HG03432 (cell line): ENCODE results near the gene KIAA0825.
A peak's percentile ranks its signal among the peaks of the same experiment; 100 is the strongest.
"Not testable (repeated sequence)": the region's sequence is repeated elsewhere in the genome, so short reads cannot be mapped to it uniquely, and the experiment has no call there.

Source experiments
- ATAC-seq: cut with Tn5 transposase; IDR thresholded peaks from one replicate; pipeline ENCODE4 v1.9.1; 2021; ENCODE audit warnings: mild to moderate bottlenecking, moderate library complexity; ENCODE audit not compliant: unreplicated experiment

KIAA0825 gene

GRCh38 chr5:94192658-94193391 lies 425.6 kb downstream of the KIAA0825 start:
- ATAC-seq, result no peak

GRCh38 chr5:94191604-94192003 lies 426.8 kb downstream of the KIAA0825 start:
- ATAC-seq, result no peak

GRCh38 chr5:94188725-94189124 lies 429.7 kb downstream of the KIAA0825 start:
- no peak for ATAC-seq

DNA sequence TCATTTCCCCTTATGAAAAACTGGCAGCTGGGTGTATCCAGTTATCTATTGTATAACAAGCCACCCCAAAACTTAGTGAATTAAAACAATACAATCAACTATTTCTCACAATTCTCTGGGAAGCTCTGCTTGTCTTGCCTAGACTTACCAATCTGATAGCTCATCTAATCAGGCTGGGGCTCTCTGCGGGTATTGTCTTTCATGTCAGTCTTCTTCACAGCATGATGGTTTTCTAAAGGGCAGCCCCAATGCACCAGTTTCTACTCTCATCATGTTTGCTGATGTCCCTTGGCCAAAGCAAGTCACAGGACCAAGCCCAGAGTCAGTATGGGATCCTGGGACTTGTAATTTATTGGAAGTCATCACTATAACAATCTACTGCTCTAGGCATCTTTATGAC lies 433.5 kb downstream of the KIAA0825 start:
- no peak for ATAC-seq

DNA sequence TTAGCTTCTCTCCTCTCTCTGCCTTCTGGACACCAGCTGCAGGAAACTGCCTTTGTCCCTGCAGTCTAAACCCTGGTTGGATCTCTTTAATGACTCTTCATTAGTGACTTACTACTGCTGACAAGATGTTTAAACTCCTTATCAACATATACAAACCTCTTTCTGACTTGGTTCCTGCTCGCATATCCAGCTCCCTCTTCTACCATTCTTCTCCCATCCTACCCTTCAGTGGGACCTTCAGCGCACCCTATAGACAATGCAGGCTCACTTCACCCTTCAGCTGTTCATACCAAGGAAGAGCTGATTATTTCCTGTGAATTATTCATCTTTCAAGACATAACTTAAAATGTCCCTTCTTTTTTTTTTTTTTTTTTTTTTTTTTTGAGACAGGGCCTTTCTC lies 436.5 kb downstream of the KIAA0825 start:
- ATAC-seq, result peak; percentile 55

GRCh38 chr5:94180761-94181160 lies 437.6 kb downstream of the KIAA0825 start:
- ATAC-seq, result no peak

DNA sequence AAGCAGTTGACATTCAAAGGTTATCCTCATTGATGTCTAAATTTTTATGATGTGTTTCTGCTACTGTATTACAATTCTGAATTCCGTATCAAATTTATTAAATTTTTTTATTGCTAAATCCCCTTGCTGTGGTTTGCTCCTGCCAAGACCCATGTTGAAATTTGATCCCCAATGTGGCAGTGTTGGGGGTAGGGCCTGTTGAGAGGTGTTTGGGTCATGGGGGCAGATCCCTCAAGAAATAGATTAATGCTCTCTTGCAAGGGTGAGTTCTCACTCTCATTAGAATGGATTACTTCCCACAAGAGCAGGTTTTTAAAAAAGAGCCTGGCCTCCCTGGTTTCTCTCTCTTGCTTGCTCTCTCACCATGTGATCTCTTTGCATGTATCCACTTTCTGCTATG lies 442.5 kb downstream of the KIAA0825 start:
- no peak for ATAC-seq

DNA sequence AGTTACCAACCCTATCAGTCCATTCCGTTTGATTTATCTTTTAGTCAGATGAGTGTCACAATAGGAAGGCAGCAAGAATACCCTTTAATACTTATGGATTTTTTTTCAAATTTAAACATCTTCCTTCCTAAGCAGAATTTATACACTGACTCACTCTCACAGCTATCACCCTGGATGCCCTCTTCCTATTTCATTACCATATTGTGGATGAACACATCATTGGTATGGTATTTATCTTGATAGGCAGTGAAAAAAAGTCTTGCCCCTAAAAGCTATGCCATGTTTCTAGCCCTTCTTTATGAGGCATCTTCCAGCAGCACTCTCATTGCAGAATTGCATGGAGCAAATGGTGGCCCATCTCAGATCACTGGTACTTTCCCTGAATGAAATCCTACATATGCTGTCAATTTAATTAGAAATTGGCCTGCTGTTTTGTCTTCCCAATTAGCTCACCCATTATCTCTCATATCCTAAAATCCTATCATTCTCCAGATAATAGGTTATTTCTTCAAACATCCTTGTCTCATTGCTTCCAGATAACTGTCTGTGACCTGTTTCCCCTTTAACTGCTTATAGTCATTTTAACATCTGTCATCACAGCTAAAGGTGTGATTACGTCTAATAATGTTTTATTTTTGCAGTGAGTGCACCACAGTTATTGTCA lies 443.5 kb downstream of the KIAA0825 start:
- no peak for ATAC-seq

DNA sequence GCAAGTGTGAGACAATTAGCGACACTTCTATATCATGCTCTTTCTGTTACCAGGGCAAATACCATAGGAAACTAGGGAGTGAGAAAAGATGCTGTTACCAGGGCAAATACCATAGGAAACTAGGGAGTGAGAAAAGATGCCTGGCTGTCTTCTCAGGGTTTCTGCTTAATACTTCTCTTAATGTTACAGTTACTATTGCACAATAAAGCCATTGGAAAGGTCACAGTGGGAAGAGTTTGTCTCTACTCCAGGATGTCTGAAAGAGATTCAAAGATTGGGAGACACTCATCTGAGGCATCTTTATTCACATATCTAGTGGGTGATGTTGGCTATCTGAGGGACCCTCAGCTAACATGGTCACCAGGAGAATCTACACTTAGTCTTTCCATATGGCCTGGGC lies 445.3 kb downstream of the KIAA0825 start:
- no peak for ATAC-seq

DNA sequence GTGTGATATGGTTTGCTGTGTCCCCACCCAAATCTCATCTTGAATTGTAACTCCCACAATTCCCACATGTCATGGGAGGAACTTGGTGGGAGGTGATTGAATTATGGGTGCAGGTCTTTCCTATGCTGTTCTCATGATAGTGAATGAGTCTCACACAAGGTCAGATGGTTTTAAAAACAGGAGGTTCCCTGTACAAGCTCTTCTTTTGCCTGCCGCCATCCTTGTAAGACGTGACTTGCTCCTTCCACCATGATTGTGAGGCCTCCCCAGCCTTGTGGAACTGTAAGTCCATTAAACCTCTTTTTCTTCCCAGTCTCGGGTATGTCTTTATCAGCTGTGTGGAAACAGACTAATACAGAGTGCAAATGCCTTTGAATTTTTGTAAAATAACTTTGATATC lies 447.3 kb downstream of the KIAA0825 start:
- not testable (repeated sequence) for ATAC-seq

- peak; percentile 90 for ATAC-seq
Observed at GRCh38 chr5:94170158-94170557, 448.2 kb downstream of the KIAA0825 start.

GRCh38 chr5:94168151-94168550 lies 450.3 kb downstream of the KIAA0825 start:
- no peak for ATAC-seq

DNA sequence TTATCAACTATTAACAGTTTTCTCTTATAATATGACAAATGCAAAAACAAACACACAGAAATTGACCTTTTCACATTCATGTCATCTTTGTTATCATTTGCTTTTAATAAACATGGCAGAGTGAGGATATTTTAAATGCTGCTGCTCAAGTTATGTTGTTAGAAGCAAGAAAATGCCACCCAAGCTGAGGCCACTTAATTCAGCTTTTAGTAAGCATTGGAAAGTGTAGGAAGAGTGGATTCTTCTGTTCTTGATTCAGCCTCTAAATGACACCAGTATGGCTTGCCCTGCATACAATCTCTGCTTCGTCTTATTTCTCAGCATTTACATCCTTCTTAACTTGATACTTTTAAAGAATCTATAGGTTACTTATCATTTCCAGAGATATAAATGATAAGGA lies 456.6 kb downstream of the KIAA0825 start:
- ATAC-seq, result no peak

- no peak for ATAC-seq
Observed at GRCh38 chr5:94159144-94159543, 459.3 kb downstream of the KIAA0825 start.

DNA sequence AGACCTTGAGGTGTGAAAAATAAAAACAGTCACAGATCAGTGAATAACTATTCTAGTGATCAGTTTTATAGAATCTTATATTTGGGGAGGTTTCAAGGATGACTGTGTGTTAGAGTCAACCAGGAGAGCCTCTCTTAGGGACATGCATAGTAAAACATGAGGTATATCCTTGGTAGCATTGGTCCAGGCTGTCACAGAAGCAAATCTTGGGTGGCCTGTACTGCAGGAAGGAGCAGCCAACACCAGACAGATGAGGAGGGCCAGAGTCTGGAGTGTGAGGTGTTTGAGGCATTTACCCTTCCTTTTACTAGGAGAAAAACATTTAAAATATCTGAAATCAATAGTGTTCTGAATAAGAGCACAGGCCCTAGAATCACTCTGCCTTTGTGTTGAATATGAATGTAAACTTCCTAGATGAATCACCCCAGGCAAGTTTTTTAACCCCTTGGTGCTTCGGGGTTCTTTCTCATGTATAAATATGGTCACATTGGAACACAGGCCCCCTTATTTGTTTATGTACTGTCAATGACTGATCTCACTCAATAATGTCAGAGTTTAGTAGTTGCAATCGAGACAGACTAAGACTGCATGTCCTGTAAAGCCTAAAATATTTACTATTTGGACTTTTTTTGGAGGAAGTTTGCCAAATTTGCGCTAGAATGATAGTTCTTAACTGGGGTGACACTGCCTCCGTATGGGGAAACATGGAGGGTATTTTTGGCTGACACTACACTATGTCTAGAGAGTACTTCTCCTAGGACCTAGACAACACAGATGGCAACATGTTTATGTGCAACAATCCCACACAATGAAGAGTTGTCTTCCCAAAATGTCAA lies 460.5 kb downstream of the KIAA0825 start:
- no peak for ATAC-seq

DNA sequence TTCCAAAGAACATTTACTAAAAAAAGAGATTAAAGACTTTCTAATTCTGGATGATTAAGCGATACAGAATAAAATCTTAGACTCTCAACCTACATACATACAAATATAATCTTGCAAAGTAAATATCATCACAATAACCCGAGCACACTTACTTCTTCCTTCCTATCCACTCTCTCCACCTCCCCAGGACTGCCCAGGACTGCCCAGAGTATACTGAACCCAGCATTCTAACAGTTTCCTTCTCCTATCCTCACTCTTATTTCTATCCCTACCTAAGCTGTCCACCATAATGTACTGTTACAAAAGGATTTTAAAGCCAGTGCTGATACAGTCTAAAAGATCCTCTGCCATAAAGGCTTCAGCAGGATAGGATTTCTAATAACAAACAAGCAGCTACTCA lies 463.7 kb downstream of the KIAA0825 start:
- no peak for ATAC-seq

GRCh38 chr5:94153736-94154450 lies 464.5 kb downstream of the KIAA0825 start:
- no peak for ATAC-seq

- not testable (repeated sequence) for ATAC-seq
Observed at GRCh38 chr5:94143621-94144020, 474.8 kb downstream of the KIAA0825 start.

GRCh38 chr5:94140300-94140699 lies 478.1 kb downstream of the KIAA0825 start:
- no peak for ATAC-seq

DNA sequence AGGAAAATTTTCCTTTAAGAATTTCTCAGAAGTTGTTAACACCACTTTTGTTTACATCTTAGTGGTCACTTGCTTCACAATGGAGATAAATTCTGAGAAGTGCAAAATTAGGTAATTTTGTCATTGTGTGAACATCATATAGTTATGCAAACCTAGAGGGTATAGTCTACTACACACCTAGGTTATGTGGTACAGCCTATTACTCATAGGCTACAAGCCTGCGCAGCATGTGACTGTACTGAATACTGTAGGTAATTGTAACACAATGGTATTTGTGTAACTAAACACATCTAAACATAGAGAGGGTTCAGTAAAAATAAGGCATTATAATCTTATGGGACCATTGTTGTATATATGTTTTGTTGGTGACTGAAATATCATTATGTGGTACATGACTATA lies 488.3 kb downstream of the KIAA0825 start:
- no peak for ATAC-seq

DNA sequence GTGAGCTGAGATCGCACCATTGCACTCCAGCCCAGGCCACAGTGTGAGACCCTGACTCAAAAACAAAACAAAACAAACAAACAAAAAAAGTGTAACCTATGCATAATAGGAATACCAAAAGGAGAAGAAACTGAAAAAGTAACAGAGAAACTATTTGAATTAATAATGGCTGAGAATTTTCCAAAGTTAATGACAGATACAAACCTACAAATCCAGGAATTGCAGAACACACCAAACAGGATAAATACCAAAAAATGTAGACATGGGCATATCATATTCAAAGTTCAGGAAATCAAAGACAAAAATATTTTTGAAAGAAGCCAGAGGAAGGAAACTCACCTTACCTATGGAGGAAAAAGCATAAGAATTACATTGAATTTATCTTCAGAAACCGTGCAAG lies 493.3 kb downstream of the KIAA0825 start:
- no peak for ATAC-seq
